ENCODE results near the gene SOX11. TPM values are rescaled to one million over a fixed set of nuclear protein-coding genes. Genes with fewer than 3 reads are reported as not detected.

Gene SOX11
- total RNA-seq, 1 experiment from 2014 or later: not detected

DNA sequence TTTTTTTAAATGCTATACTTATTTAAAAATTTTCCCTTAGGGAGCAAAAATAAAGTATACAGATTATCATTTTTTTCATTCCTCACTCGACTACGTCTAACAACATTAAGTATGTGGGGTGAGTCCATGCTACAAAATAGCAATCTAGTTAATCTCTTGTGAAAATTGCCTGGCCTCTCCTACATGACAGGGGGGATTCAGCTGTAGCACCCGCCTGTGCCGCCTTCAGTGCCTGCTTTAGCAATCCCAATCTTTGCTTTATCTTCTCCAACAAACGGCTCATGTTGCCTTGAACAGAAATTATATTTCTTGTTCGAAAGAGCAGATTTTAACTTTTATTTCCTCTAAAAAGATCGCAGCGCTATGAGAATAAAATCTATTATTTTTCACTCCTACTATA lies 2.4 kb upstream of the SOX11 start:
- Histone ChIP-seq H3K9me2 (replicated peaks; ENCODE audit: low read length) (no peaks in the 10 kb centered on the region), H3K27ac (ENCODE audit: low read length) (no peak overlapping the region), H2AFZ (ENCODE audit: low read length) (no peak overlapping the region), H3K36me3 (ENCODE audit: low read depth, low read length) (no peaks in the 10 kb centered on the region), H3K4me2 (ENCODE audit: low read length) (no peak overlapping the region), H3K79me2 (ENCODE audit: low read length) (no peaks in the 10 kb centered on the region), H3F3A (ENCODE audit: low read length, unreplicated experiment) (no peaks in the 10 kb centered on the region), H3K27me3 (ENCODE audit: low read length) (no peaks in the 10 kb centered on the region), H3K4me1 (ENCODE audit: insufficient read depth, low read length) (no peaks in the 10 kb centered on the region), H4K20me1 (ENCODE audit: low read length) (no peaks in the 10 kb centered on the region), H3K4me3 (ENCODE audit: low read length) (no peak overlapping the region), H3K9ac (ENCODE audit: low read length) (no peak overlapping the region), H3K9me3 (ENCODE audit: low read length) (no peaks in the 10 kb centered on the region)
- POLR2A ChIA-PET (ENCODE audit: unreplicated experiment): no interaction called here
- intact Hi-C loops (cut with micrococcal nuclease): no loop called here
- no TSS peak for BruUV-seq (replicated peaks)
- no peak for TF ChIP-seq CTCF (conservative IDR thresholded peaks at IDR 0.05; ENCODE audit: low read depth, low read length)
- TF ChIP-seq EZH2phosphoT487 (IDR thresholded peaks at IDR 0.05; ENCODE audit: borderline replicate concordance, low read length): no peak
- TF ChIP-seq EZH2 (IDR thresholded peaks at IDR 0.05; ENCODE audit: low read length, unreplicated experiment): no peak
- no peak for ATAC-seq
- DNase-seq: no peak
- CTCF ChIA-PET: no interaction called here

DNA sequence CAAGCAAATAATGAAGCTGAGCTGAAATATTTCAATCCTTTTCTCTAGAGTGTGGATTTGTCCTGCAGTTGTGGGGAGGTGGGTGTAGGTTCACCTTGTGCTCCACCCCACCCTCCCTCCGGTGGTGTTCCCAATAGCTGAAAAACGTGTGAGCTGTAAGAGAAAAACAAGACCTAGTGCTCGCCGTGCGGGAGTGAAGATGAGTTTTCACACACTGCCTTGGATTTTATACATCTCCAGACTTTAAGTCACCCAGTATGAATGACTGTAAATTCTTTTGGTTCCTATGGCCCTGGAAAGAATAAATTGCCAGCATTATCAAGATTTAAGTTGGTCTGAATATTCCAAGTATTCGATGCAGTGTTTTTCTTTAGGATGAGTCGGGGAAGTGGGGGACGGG lies 1.9 kb upstream of the SOX11 start:
- BruUV-seq (replicated peaks): no TSS peak
- Histone ChIP-seq H4K20me1 (ENCODE audit: low read length) (no peaks in the 10 kb centered on the region), H2AFZ (ENCODE audit: low read length) (no peak overlapping the region), H3K79me2 (ENCODE audit: low read length) (no peaks in the 10 kb centered on the region), H3F3A (ENCODE audit: low read length, unreplicated experiment) (no peaks in the 10 kb centered on the region), H3K27ac (ENCODE audit: low read length) (no peak overlapping the region), H3K9me2 (replicated peaks; ENCODE audit: low read length) (no peaks in the 10 kb centered on the region), H3K9ac (ENCODE audit: low read length) (no peak overlapping the region), H3K4me2 (ENCODE audit: low read length) (no peak overlapping the region), H3K9me3 (ENCODE audit: low read length) (no peaks in the 10 kb centered on the region), H3K36me3 (ENCODE audit: low read depth, low read length) (no peaks in the 10 kb centered on the region), H3K27me3 (ENCODE audit: low read length) (no peaks in the 10 kb centered on the region), H3K4me1 (ENCODE audit: insufficient read depth, low read length) (no peaks in the 10 kb centered on the region), H3K4me3 (ENCODE audit: low read length) (no peak overlapping the region)
- ChIA-PET CTCF (no interaction called here), POLR2A (ENCODE audit: unreplicated experiment) (no interaction called here)
- no peak for TF ChIP-seq EZH2phosphoT487 (IDR thresholded peaks at IDR 0.05; ENCODE audit: borderline replicate concordance, low read length)
- no peak for DNase-seq
- no peak for ATAC-seq
- intact Hi-C loops (cut with micrococcal nuclease): no loop called here

GRCh38 chr2:5690718-5691220 lies 1.4 kb upstream of the SOX11 start:
- no peaks in the 10 kb centered on the region for H3K79me2 ChIP-seq (ENCODE audit: low read length)
- DNase-seq (no peak), ATAC-seq (no peak)
- no peak overlapping the region for H3K4me3 ChIP-seq (ENCODE audit: low read length)
- intact Hi-C loops (cut with micrococcal nuclease): no loop called here
- H3K4me1 ChIP-seq (ENCODE audit: insufficient read depth, low read length): no peaks in the 10 kb centered on the region
- H2AFZ ChIP-seq (ENCODE audit: low read length): no peak overlapping the region
- BruUV-seq (replicated peaks): no TSS peak
- no peak overlapping the region for H3K4me2 ChIP-seq (ENCODE audit: low read length)
- no peak for TF ChIP-seq EZH2phosphoT487 (IDR thresholded peaks at IDR 0.05; ENCODE audit: borderline replicate concordance, low read length)
- TF ChIP-seq CTCF (conservative IDR thresholded peaks at IDR 0.05; ENCODE audit: low read depth, low read length): no peak
- TF ChIP-seq EZH2 (IDR thresholded peaks at IDR 0.05; ENCODE audit: low read length, unreplicated experiment): no peak
- H3K9me3 ChIP-seq (ENCODE audit: low read length): no peaks in the 10 kb centered on the region
- H3F3A ChIP-seq (ENCODE audit: low read length, unreplicated experiment): no peaks in the 10 kb centered on the region
- CTCF ChIA-PET: no interaction called here
- H3K9me2 ChIP-seq (replicated peaks; ENCODE audit: low read length): no peaks in the 10 kb centered on the region
- H3K27ac ChIP-seq (ENCODE audit: low read length): no peak overlapping the region
- H3K9ac ChIP-seq (ENCODE audit: low read length): no peak overlapping the region
- POLR2A ChIA-PET (ENCODE audit: unreplicated experiment): no interaction called here
- H3K36me3 ChIP-seq (ENCODE audit: low read depth, low read length): no peaks in the 10 kb centered on the region
- H3K27me3 ChIP-seq (ENCODE audit: low read length): no peaks in the 10 kb centered on the region
- H4K20me1 ChIP-seq (ENCODE audit: low read length): no peaks in the 10 kb centered on the region
